Neural progenitor cell (in vitro differentiated cells): Measurements from ENCODE around the gene NEGR1. TPM values are rescaled to one million over a fixed set of nuclear protein-coding genes. Genes with fewer than 3 reads are reported as not detected.

Source experiments
- DNase-seq: peaks from one replicate; pipeline ENCODE4 v3.0.0-alpha.2; 2016; ENCODE audit warnings: low spot score
- H2AFZ ChIP-seq: fragments of 200-600 bp; sonication (generic); replicated peaks from 2 replicates; pipeline ENCODE4 v1.6.1; 2016; ENCODE audit warnings: antibody characterized with exemption
- H3F3A ChIP-seq: fragments of 200-600 bp; sonication (generic); 2 replicates; pipeline ENCODE4 v1.6.1; 2016; ENCODE audit warnings: antibody characterized with exemption, low read depth
- H3K27ac ChIP-seq: fragments of 200-600 bp; sonication (generic); 2 replicates; pipeline ENCODE4 v1.5.1; 2016; ENCODE audit warnings: mild to moderate bottlenecking
- H3K27me3 ChIP-seq: fragments of 200-600 bp; sonication (generic); 2 replicates; pipeline ENCODE4 v1.6.1; 2016; ENCODE audit warnings: mild to moderate bottlenecking, moderate library complexity
- H3K36me3 ChIP-seq: fragments of 200-600 bp; sonication (generic); 2 replicates; pipeline ENCODE4 v1.5.1; 2016
- H3K4me1 ChIP-seq: fragments of 200-600 bp; sonication (generic); 2 replicates; pipeline ENCODE4 v1.6.1; 2016; ENCODE audit warnings: mixed run types
- H3K4me2 ChIP-seq: fragments of 200-600 bp; sonication (generic); 2 replicates; pipeline ENCODE4 v1.6.1; 2016
- H3K4me3 ChIP-seq: fragments of 200-600 bp; sonication (generic); 2 replicates; pipeline ENCODE4 v1.5.1; 2016
- H3K79me2 ChIP-seq: fragments of 200-600 bp; sonication (generic); 2 replicates; pipeline ENCODE4 v1.6.1; 2016; ENCODE audit warnings: low read depth
- H3K9ac ChIP-seq: fragments of 200-600 bp; sonication (generic); 2 replicates; pipeline ENCODE4 v1.6.1; 2016
- H3K9me3 ChIP-seq: fragments of 200-600 bp; sonication (generic); 2 replicates; pipeline ENCODE4 v1.5.1; 2016; ENCODE audit warnings: low read depth
- H4K20me1 ChIP-seq: fragments of 200-600 bp; sonication (generic); 2 replicates; pipeline ENCODE4 v1.6.1; 2016; ENCODE audit warnings: low read depth
- H3K27ac Mint-ChIP-seq: 3 replicates; pipeline ENCODE4 v1.8.0; 2021; ENCODE audit warnings: mixed read lengths
- H3K27me3 Mint-ChIP-seq: 2 replicates; pipeline ENCODE4 v1.8.0; 2022; ENCODE audit warnings: low read depth, mild to moderate bottlenecking, inconsistent platforms, moderate library complexity, mixed read lengths; ENCODE audit not compliant: insufficient read depth
- H3K36me3 Mint-ChIP-seq: 3 replicates; pipeline ENCODE4 v1.8.0; 2021; ENCODE audit warnings: mixed read lengths
- H3K4me1 Mint-ChIP-seq: 3 replicates; pipeline ENCODE4 v1.8.0; 2021; ENCODE audit warnings: mixed read lengths
- H3K4me3 Mint-ChIP-seq: 3 replicates; pipeline ENCODE4 v1.8.0; 2021; ENCODE audit warnings: mild to moderate bottlenecking, moderate library complexity, mixed read lengths
- H3K9me3 Mint-ChIP-seq: 3 replicates; pipeline ENCODE4 v1.8.0; 2020; ENCODE audit warnings: mixed read lengths
- CTCF ChIP-seq: fragments of 200-600 bp; sonication (generic); IDR thresholded peaks from 2 replicates; pipeline ENCODE4 v1.5.1; 2017; ENCODE audit warnings: antibody characterized with exemption, mild to moderate bottlenecking
- EZH2 ChIP-seq: fragments of 200-600 bp; sonication (generic); IDR thresholded peaks from 2 replicates; pipeline ENCODE4 v1.6.1; 2017; ENCODE audit warnings: antibody characterized with exemption, mild to moderate bottlenecking, moderate library complexity
- EZH2phosphoT487 ChIP-seq: fragments of 200-600 bp; sonication (generic); IDR thresholded peaks from 2 replicates; pipeline ENCODE4 v1.6.1; 2017; ENCODE audit warnings: antibody characterized with exemption
- total RNA-seq: library from RNA; depleted of rRNA; stranded (reverse); fragments of >200 nt; gene quantifications from 2 replicates; pipeline ENCODE4 v1.2.3, GENCODE V29; 2015; ENCODE audit warnings: low replicate concordance

Gene NEGR1
- total RNA-seq, 1 donor from 2014 or later = 0.62 TPM

GRCh38 chr1:72218141-72218739 lies 64.1 kb downstream of the NEGR1 start:
- Histone ChIP-seq H3K9ac (no peak overlapping the region), H3K4me3 (no peak overlapping the region), H3K79me2 (no peaks in the 10 kb centered on the region), H3K27me3 (no peaks in the 10 kb centered on the region), H2AFZ (no peak overlapping the region), H3K27ac (no peak overlapping the region), H3K9me3 (no peaks in the 10 kb centered on the region), H3K4me1 (no peaks in the 10 kb centered on the region), H3K36me3 (no peaks in the 10 kb centered on the region), H4K20me1 (no peaks in the 10 kb centered on the region), H3F3A (no peaks in the 10 kb centered on the region), H3K4me2 (no peak overlapping the region)
- no peaks in the 10 kb centered on the region for H3K9me3 Mint-ChIP-seq
- no peaks in the 10 kb centered on the region for H3K36me3 Mint-ChIP-seq
- TF ChIP-seq CTCF = no peak
- TF ChIP-seq EZH2phosphoT487 = no peak
- no peak for TF ChIP-seq EZH2
- no peak overlapping the region for H3K4me3 Mint-ChIP-seq
- H3K27ac Mint-ChIP-seq = no peak overlapping the region
- no peaks in the 10 kb centered on the region for H3K4me1 Mint-ChIP-seq
- H3K27me3 Mint-ChIP-seq = no peaks in the 10 kb centered on the region
- no peak for DNase-seq

- H3K4me1 Mint-ChIP-seq = no peaks in the 10 kb centered on the region
- Histone ChIP-seq H3K79me2 (no peaks in the 10 kb centered on the region), H3K36me3 (no peaks in the 10 kb centered on the region), H4K20me1 (no peaks in the 10 kb centered on the region), H2AFZ (no peak overlapping the region), H3K9me3 (no peaks in the 10 kb centered on the region), H3K9ac (no peak overlapping the region), H3K4me3 (no peak overlapping the region), H3K27ac (no peak overlapping the region), H3K4me1 (no peaks in the 10 kb centered on the region), H3K4me2 (no peak overlapping the region), H3F3A (no peaks in the 10 kb centered on the region), H3K27me3 (no peaks in the 10 kb centered on the region)
- TF ChIP-seq CTCF = no peak
- no peak for TF ChIP-seq EZH2
- TF ChIP-seq EZH2phosphoT487 = no peak
- no peak overlapping the region for H3K27ac Mint-ChIP-seq
- no peaks in the 10 kb centered on the region for H3K36me3 Mint-ChIP-seq
- no peak overlapping the region for H3K4me3 Mint-ChIP-seq
- no peak for DNase-seq
- H3K9me3 Mint-ChIP-seq = no peaks in the 10 kb centered on the region
- no peaks in the 10 kb centered on the region for H3K27me3 Mint-ChIP-seq
Observed at GRCh38 chr1:72207059-72207458, 75.3 kb downstream of the NEGR1 start.

DNA sequence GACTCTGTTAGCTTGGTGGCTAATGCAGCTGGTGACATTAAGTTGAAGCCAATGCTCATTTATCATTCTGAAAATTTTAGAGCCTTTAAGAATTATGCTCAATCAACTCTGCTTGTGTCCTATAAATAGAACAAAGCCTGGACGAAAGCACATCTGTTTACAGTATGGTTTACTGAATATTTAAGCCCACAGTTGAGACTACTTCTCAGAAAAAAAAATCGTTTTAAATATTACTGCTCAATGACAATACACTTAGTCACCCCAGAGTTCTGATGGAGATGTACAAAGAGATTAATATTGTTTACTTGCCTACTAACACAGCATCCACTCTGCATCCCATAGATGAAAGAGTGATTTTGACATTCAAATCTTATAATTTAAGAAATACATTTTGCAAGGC lies 79.6 kb downstream of the NEGR1 start:
- no peak overlapping the region for H3K27ac ChIP-seq
- H3K4me2 ChIP-seq = no peak overlapping the region
- Mint-ChIP-seq H3K27ac (no peak overlapping the region), H3K36me3 (no peaks in the 10 kb centered on the region), H3K4me1 (no peaks in the 10 kb centered on the region), H3K27me3 (no peaks in the 10 kb centered on the region), H3K9me3 (no peaks in the 10 kb centered on the region), H3K4me3 (no peak overlapping the region)
- no peak overlapping the region for H3K9ac ChIP-seq
- H2AFZ ChIP-seq = no peak overlapping the region
- no peaks in the 10 kb centered on the region for H4K20me1 ChIP-seq
- no peaks in the 10 kb centered on the region for H3K4me1 ChIP-seq
- no peaks in the 10 kb centered on the region for H3K36me3 ChIP-seq
- H3K27me3 ChIP-seq = no peaks in the 10 kb centered on the region
- TF ChIP-seq EZH2 = no peak
- TF ChIP-seq CTCF = no peak
- TF ChIP-seq EZH2phosphoT487 = no peak
- DNase-seq = no peak
- no peaks in the 10 kb centered on the region for H3K9me3 ChIP-seq
- H3F3A ChIP-seq = no peaks in the 10 kb centered on the region
- H3K4me3 ChIP-seq = no peak overlapping the region
- H3K79me2 ChIP-seq = no peaks in the 10 kb centered on the region
